ENCODE results near the gene DEPP1. TPM values are rescaled to one million over a fixed set of nuclear protein-coding genes. Genes with fewer than 3 reads are reported as not detected.
A peak's percentile ranks its signal among the peaks of the same experiment; 100 is the strongest.

Gene DEPP1
- total and polyA plus RNA-seq, 10 of the 15 experiments (the other 5 are each of a cell fraction or from before 2014, with no cell fraction given), result 1.7 to 12.1 (median 7.3) TPM

DNA sequence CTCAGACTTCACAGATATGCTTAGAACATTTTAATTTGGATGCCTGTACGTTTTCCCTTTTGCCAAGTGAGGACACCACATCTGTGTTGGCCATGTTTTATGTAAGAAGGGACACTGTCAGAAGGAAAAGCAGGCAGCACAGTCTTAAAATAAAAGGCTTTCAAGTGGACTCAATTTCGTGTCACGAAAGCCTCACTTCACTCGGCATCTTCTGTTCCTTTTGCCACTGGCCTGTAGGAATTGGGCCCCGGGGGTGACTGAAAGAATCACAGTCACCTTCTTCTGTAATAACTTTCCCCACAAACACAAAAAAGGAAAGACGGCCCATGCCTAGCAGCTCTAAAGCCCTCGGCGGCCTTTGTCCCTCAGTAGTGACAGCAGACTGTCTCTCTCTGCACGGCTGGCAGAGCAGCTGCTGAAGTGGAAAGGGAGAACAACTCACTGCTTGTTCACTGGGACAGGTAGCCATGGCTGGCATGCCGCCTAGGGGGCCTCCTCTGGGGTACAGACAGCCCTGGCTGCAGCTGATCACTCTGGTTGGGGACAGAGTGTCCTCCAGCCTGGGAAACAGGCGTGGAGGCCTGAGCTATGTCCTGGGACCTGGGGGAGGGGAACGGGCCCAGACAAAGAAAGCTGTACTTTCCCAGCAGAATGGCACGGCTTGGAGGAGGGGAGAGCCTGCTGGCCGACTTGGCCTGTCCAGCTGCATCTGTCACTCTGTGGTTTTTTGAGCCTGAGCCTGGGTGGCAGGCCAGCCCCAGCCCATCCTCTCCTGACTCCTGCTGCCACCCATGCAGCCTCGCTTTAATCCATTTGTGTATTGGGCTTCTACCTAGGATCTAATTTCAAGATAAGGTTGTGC lies 14.6 kb downstream of the DEPP1 start (continued):
- TF ChIP-seq NKRF (conservative IDR thresholded peaks at IDR 0.05) (0 out of 2 replicates have a peak, but pooled peaks have one; percentile 31), RAD51 (IDR thresholded peaks at IDR 0.05) (no peak), IRF5 (IDR thresholded peaks at IDR 0.05; ENCODE audit: borderline replicate concordance) (no peak), IKZF2 (IDR thresholded peaks at IDR 0.05) (no peak; a peak in 1 of 4 replicates), BCLAF1 (IDR thresholded peaks at IDR 0.05) (no peak), E4F1 (IDR thresholded peaks at IDR 0.05; ENCODE audit: borderline replicate concordance, partially characterized antibody) (no peak), SMARCA5 (IDR thresholded peaks at IDR 0.05) (no peak), ZNF207 (IDR thresholded peaks at IDR 0.05; ENCODE audit: borderline replicate concordance) (no peak), NBN (IDR thresholded peaks at IDR 0.05) (0 out of 2 replicates have a peak, but pooled peaks have one; percentile 25), PKNOX1 (IDR thresholded peaks at IDR 0.05) (no peak), CHD1 (IDR thresholded peaks at IDR 0.05; ENCODE audit: low read depth, low read length) (no peak), RFX5 (IDR thresholded peaks at IDR 0.05; ENCODE audit: low read depth, low read length) (no peak), SREBF2 (IDR thresholded peaks at IDR 0.05; ENCODE audit: low read length) (no peak), JUNB (IDR thresholded peaks at IDR 0.05) (no peak), DPF2 (IDR thresholded peaks at IDR 0.05) (peak; percentile 28; the same call in 1 of the 2 replicates), KDM1A (IDR thresholded peaks at IDR 0.05; ENCODE audit: borderline replicate concordance) (no peak)
- TF ChIP-seq, protein P1, sequence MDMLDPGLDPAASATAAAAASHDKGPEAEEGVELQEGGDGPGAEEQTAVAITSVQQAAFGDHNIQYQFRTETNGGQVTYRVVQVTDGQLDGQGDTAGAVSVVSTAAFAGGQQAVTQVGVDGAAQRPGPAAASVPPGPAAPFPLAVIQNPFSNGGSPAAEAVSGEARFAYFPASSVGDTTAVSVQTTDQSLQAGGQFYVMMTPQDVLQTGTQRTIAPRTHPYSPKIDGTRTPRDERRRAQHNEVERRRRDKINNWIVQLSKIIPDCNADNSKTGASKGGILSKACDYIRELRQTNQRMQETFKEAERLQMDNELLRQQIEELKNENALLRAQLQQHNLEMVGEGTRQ (IDR thresholded peaks at IDR 0.05; ENCODE audit: borderline replicate concordance, low read depth, low read length), result no peak
- TF ChIP-seq, protein P2, sequence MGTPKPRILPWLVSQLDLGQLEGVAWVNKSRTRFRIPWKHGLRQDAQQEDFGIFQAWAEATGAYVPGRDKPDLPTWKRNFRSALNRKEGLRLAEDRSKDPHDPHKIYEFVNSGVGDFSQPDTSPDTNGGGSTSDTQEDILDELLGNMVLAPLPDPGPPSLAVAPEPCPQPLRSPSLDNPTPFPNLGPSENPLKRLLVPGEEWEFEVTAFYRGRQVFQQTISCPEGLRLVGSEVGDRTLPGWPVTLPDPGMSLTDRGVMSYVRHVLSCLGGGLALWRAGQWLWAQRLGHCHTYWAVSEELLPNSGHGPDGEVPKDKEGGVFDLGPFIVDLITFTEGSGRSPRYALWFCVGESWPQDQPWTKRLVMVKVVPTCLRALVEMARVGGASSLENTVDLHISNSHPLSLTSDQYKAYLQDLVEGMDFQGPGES (IDR thresholded peaks at IDR 0.05), result no peak
